Smooth muscle cell (in vitro differentiated cells): ENCODE measurements around the gene SPTB. TPM values are rescaled to one million over a fixed set of nuclear protein-coding genes. Genes with fewer than 3 reads are reported as not detected.

Experiments
- DNase-seq: peaks from one replicate; lab custom pipeline; 2025; ENCODE audit not compliant: unreplicated experiment; lab: John Stamatoyannopoulos, UW
- H2AFZ ChIP-seq: fragments of 200-600 bp; sonication (generic); 2 replicates; pipeline ENCODE4 v1.6.0; 2016; ENCODE audit warnings: antibody characterized with exemption, low read depth, mild to moderate bottlenecking
- H3F3A ChIP-seq: fragments of 200-600 bp; sonication (generic); 2 replicates; pipeline ENCODE4 v1.6.0; 2017; ENCODE audit warnings: antibody characterized with exemption, low read depth
- H3K27ac ChIP-seq: fragments of 200-600 bp; sonication (generic); 2 replicates; pipeline ENCODE4 v1.5.1; 2016; ENCODE audit warnings: low read depth, mild to moderate bottlenecking
- H3K27me3 ChIP-seq: fragments of 200-600 bp; sonication (generic); 2 replicates; pipeline ENCODE4 v1.6.1; 2016; ENCODE audit warnings: low read depth, mild to moderate bottlenecking
- H3K36me3 ChIP-seq: fragments of 200-600 bp; sonication (generic); 2 replicates; pipeline ENCODE4 v1.5.1; 2016; ENCODE audit warnings: low read depth
- H3K4me1 ChIP-seq: fragments of 200-600 bp; sonication (generic); 2 replicates; pipeline ENCODE4 v1.5.1; 2016; ENCODE audit warnings: low read depth
- H3K4me2 ChIP-seq: fragments of 200-600 bp; sonication (generic); 2 replicates; pipeline ENCODE4 v1.6.0; 2016; ENCODE audit warnings: mild to moderate bottlenecking
- H3K4me3 ChIP-seq: fragments of 200-600 bp; sonication (generic); 2 replicates; pipeline ENCODE4 v1.5.1; 2016; ENCODE audit warnings: mild to moderate bottlenecking
- H3K79me2 ChIP-seq: fragments of 200-600 bp; sonication (generic); 2 replicates; pipeline ENCODE4 v1.6.0; 2016; ENCODE audit warnings: low read depth, mild to moderate bottlenecking
- H3K9ac ChIP-seq: fragments of 200-600 bp; sonication (generic); 2 replicates; pipeline ENCODE4 v1.6.0; 2016; ENCODE audit warnings: low read depth
- H3K9me3 ChIP-seq: fragments of 200-600 bp; sonication (generic); replicated peaks from 2 replicates; pipeline ENCODE4 v1.5.1; 2016; ENCODE audit warnings: low read depth
- H4K20me1 ChIP-seq: fragments of 200-600 bp; sonication (generic); 2 replicates; pipeline ENCODE4 v1.6.0; 2016; ENCODE audit warnings: low read depth
- WGBS: methylation state at CpG from one replicate; pipeline ENCODE4 v1.1.7; 2016; ENCODE audit warnings: low lambda C conversion rate; 5-methylcytosine and 5-hydroxymethylcytosine counted together
- polyA plus RNA-seq: library from polyadenylated mRNA; unstranded; fragments of >200 nt; fragmentation: Nextera tagmentation; extraction: Ambion mirVana; gene quantifications from 2 replicates; pipeline ENCODE4 v1.2.1, GENCODE V29; 2016
- total RNA-seq: library from RNA; depleted of rRNA; stranded (reverse); fragments of >200 nt; gene quantifications from 2 replicates; pipeline ENCODE4 v1.2.3, GENCODE V29; 2014
- TF ChIP-seq, protein P1 (sequence below): fragments of 200-600 bp; sonication (generic); IDR thresholded peaks from 2 replicates; pipeline ENCODE4 v1.5.1; 2017; ENCODE audit warnings: borderline replicate concordance, mild to moderate bottlenecking, antibody characterized with exemption; ENCODE audit not compliant: insufficient read depth, poor library complexity, severe bottlenecking

Gene SPTB
- total and polyA plus RNA-seq, 2 experiments from 2014 or later, result 0.25 to 3.3 TPM

DNA sequence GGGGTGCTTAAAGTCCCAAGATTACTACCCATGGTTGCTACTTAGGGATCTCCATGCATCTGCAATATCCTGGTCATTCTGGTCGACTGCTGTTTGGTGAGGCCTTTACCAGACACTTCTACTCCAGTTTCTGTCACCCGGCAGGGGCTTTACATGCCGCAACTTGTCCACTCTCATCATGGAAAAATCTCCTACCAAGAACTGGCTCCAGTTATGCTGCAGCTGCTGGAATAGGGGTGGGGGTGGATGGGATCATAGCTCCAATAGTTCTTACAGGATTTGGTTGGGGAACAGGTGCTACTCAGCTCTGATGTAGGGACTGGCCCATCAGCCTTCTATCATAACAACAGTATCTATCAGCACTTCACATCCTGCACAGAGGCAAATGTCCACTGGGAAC, 51.6 kb downstream of the SPTB start:
- H3K27me3 ChIP-seq, result no peaks in the 10 kb centered on the region
- H3K79me2 ChIP-seq, result no peaks in the 10 kb centered on the region
- H3F3A ChIP-seq, result no peaks in the 10 kb centered on the region
- no peaks in the 10 kb centered on the region for H4K20me1 ChIP-seq
- 88% methylated on average over 3 of the region's 3 CpGs for WGBS
- no peak overlapping the region for H3K4me3 ChIP-seq
- no peak overlapping the region for H2AFZ ChIP-seq
- no peak overlapping the region for H3K4me2 ChIP-seq
- no peaks in the 10 kb centered on the region for H3K36me3 ChIP-seq
- TF ChIP-seq, protein P1, sequence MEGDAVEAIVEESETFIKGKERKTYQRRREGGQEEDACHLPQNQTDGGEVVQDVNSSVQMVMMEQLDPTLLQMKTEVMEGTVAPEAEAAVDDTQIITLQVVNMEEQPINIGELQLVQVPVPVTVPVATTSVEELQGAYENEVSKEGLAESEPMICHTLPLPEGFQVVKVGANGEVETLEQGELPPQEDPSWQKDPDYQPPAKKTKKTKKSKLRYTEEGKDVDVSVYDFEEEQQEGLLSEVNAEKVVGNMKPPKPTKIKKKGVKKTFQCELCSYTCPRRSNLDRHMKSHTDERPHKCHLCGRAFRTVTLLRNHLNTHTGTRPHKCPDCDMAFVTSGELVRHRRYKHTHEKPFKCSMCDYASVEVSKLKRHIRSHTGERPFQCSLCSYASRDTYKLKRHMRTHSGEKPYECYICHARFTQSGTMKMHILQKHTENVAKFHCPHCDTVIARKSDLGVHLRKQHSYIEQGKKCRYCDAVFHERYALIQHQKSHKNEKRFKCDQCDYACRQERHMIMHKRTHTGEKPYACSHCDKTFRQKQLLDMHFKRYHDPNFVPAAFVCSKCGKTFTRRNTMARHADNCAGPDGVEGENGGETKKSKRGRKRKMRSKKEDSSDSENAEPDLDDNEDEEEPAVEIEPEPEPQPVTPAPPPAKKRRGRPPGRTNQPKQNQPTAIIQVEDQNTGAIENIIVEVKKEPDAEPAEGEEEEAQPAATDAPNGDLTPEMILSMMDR, result no peak
- no peak for DNase-seq
- no peak overlapping the region for H3K9ac ChIP-seq
- no peaks in the 10 kb centered on the region for H3K9me3 ChIP-seq
- H3K4me1 ChIP-seq, result no peaks in the 10 kb centered on the region
- no peak overlapping the region for H3K27ac ChIP-seq

DNA sequence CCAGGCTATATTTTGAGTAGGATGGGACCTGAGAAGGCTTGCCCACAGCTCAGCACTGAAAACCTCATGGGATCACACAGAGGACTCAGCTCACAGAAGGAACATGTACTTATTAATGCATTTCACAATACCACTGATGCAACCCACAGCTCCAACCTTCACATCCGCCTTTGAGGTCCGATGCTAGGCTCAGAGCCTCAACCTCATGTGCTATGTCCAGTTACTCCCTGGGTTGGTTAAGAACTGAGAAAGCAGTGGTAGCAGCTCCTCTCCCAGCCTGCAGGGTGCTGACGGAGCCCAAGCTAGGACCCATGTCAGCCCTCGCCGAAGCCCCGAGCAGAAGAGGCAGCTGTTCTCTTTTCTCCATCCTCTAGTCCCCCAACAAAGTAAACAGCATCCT, 52.9 kb downstream of the SPTB start:
- Histone ChIP-seq H3K27me3 (no peaks in the 10 kb centered on the region), H3K9me3 (no peaks in the 10 kb centered on the region), H3F3A (no peaks in the 10 kb centered on the region), H3K9ac (no peak overlapping the region), H3K27ac (no peak overlapping the region), H3K79me2 (no peaks in the 10 kb centered on the region), H3K4me3 (no peak overlapping the region), H2AFZ (no peak overlapping the region), H4K20me1 (no peaks in the 10 kb centered on the region), H3K36me3 (no peaks in the 10 kb centered on the region), H3K4me1 (no peaks in the 10 kb centered on the region), H3K4me2 (no peak overlapping the region)
- no peak for DNase-seq
- TF ChIP-seq, protein P1, result no peak
- WGBS, result 90% methylated on average over 6 of the region's 6 CpGs

DNA sequence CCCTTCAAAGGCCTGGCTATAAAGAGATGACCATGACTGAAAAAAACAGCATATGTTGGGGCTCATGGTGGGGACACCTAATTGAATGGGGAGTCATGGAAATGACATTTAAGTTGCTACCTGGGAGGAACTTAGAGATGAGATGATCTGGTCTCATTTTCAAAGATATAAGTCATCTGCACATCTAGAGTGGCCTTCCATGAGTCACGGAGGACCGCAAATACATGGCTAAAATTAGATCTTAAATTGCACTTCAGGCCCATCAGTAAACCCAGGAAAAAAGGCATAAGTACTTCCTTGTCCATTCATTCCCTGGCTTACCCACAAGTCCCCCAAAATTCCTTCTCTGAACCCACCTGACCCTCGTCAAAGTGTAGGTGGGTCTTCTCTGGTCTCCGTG, 53.4 kb downstream of the SPTB start:
- H3K9ac ChIP-seq, result no peak overlapping the region
- no peak for DNase-seq
- WGBS, result 92% methylated on average over 4 of the region's 4 CpGs
- H3K27me3 ChIP-seq, result no peaks in the 10 kb centered on the region
- H3K36me3 ChIP-seq, result no peaks in the 10 kb centered on the region
- no peak overlapping the region for H2AFZ ChIP-seq
- H3K9me3 ChIP-seq, result no peaks in the 10 kb centered on the region
- no peaks in the 10 kb centered on the region for H3K79me2 ChIP-seq
- no peaks in the 10 kb centered on the region for H3K4me1 ChIP-seq
- H3K27ac ChIP-seq, result no peak overlapping the region
- no peaks in the 10 kb centered on the region for H4K20me1 ChIP-seq
- H3F3A ChIP-seq, result no peaks in the 10 kb centered on the region
- no peak overlapping the region for H3K4me2 ChIP-seq
- TF ChIP-seq, protein P1, result no peak
- H3K4me3 ChIP-seq, result no peak overlapping the region

DNA sequence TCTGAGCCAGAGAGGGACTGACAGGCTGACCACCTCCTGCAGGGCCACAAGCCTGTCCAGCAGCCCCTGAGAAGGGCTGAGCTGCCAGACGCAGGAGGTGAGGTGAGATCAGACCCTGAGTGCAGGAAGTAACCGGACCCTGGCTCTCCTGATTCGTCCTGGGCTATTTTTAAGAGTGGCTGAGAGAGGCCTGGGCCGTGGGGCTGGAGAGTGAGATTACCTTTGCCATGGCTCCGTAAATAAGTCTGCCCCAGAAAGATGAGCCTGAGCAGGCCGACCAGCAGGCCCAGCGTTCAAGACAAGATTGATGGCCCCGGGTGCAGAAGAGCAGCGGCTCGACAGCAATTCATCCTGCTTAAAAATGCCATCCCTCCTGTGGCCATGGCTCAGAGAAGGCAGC, 54.2 kb downstream of the SPTB start:
- 70% methylated on average over 10 of the region's 10 CpGs for WGBS
- H3K79me2 ChIP-seq, result no peaks in the 10 kb centered on the region
- no peak overlapping the region for H3K4me2 ChIP-seq
- H3K9me3 ChIP-seq, result no peaks in the 10 kb centered on the region
- H3F3A ChIP-seq, result no peaks in the 10 kb centered on the region
- no peak overlapping the region for H3K9ac ChIP-seq
- H3K36me3 ChIP-seq, result no peaks in the 10 kb centered on the region
- H3K27me3 ChIP-seq, result no peaks in the 10 kb centered on the region
- no peak overlapping the region for H2AFZ ChIP-seq
- H3K4me3 ChIP-seq, result no peak overlapping the region
- no peak for DNase-seq
- TF ChIP-seq, protein P1, result no peak
- no peaks in the 10 kb centered on the region for H3K4me1 ChIP-seq
- no peak overlapping the region for H3K27ac ChIP-seq
- no peaks in the 10 kb centered on the region for H4K20me1 ChIP-seq
